ENCODE results near the gene UTP3.
"Not testable (repeated sequence)": the region's sequence is repeated elsewhere in the genome, so short reads cannot be mapped to it uniquely, and the experiment has no call there.

UTP3 gene

DNA sequence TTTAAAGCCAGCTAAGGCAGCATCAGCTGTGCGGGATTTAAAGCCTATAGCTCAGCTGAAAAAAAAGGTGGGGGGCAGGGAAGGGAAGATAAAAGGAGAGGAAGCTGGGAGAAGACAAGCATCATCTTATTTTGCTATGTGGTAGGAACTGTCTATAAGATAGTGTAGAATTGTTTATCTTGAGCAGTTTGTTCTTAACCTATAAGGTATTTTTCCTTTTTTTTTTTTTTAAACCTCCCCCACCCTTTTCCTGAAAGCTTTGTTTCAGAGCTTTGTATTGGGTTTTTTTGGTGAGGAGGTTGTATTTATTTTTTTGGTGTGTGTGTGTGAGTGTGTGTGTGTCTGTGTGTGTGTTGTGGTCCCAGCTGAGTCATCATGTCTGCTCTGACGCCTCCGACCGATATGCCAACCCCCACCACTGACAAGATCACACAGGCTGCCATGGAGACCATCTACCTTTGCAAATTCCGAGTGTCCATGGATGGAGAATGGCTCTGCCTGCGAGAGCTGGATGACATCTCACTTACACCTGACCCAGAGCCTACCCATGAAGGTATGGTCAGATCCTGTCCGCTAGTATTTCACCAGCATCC lies 34.0 kb downstream of the UTP3 start:
- TF ChIP-seq ZC3H10 (CRISPR knock-in tag; IDR thresholded peaks at IDR 0.05) (0 out of 2 replicates have a peak, but pooled peaks have one; percentile 22), GLIS3 (CRISPR knock-in tag; IDR thresholded peaks at IDR 0.05) (no peak)
- ATAC-seq = peak; percentile 68

DNA sequence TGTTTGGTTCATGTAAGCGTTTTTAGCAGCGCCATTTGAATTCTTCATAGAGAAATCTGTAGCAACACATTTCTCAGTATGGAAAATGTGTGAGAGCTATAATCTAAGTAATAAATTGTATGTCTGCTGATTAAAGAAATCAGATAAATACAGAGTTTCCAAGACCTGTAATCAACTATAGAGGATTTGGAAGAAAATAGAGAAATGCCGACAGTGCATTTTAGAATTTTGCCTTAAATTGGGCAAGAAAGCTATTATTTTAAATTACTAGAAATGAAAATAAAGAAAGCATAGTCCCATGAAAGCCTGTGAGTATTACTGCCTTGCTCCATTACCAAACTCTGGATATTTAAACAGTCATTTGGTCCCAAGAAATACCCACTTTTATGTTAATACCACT lies 36.1 kb downstream of the UTP3 start:
- no peak for ATAC-seq
- TF ChIP-seq, protein P1, sequence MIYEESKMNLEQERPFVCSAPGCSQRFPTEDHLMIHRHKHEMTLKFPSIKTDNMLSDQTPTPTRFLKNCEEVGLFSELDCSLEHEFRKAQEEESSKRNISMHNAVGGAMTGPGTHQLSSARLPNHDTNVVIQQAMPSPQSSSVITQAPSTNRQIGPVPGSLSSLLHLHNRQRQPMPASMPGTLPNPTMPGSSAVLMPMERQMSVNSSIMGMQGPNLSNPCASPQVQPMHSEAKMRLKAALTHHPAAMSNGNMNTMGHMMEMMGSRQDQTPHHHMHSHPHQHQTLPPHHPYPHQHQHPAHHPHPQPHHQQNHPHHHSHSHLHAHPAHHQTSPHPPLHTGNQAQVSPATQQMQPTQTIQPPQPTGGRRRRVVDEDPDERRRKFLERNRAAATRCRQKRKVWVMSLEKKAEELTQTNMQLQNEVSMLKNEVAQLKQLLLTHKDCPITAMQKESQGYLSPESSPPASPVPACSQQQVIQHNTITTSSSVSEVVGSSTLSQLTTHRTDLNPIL (CRISPR knock-in tag; IDR thresholded peaks at IDR 0.05; ENCODE audit: low read depth) = no peak
- no peak for TF ChIP-seq ZC3H10 (CRISPR knock-in tag; IDR thresholded peaks at IDR 0.05)

DNA sequence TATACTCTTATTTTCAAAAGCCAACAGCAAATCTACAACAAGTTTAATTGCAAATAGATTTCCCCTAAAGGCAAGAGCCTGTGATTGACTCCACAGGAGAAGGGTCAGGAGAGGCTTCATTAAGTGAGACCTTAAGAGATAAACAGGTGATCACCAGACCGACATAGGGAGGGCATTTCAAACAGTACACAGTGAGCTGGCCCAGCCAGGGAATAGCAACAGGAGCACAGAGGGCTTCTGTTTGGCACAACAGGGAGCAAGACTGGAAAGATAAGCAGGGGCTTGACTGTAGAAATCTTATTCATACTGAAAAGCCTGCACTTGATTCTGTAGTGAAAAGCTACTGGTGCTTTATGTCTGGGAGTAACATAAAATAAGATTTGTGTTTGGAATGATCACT lies 37.3 kb downstream of the UTP3 start:
- TF ChIP-seq, protein P2, sequence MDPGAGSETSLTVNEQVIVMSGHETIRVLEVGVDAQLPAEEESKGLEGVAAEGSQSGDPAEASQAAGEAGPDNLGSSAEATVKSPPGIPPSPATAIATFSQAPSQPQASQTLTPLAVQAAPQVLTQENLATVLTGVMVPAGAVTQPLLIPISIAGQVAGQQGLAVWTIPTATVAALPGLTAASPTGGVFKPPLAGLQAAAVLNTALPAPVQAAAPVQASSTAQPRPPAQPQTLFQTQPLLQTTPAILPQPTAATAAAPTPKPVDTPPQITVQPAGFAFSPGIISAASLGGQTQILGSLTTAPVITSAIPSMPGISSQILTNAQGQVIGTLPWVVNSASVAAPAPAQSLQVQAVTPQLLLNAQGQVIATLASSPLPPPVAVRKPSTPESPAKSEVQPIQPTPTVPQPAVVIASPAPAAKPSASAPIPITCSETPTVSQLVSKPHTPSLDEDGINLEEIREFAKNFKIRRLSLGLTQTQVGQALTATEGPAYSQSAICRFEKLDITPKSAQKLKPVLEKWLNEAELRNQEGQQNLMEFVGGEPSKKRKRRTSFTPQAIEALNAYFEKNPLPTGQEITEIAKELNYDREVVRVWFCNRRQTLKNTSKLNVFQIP (CRISPR knock-in tag; IDR thresholded peaks at IDR 0.05; ENCODE audit: borderline replicate concordance, low read depth) = no peak
- TF ChIP-seq TOX (CRISPR knock-in tag; IDR thresholded peaks at IDR 0.05; ENCODE audit: borderline replicate concordance) = no peak
- TF ChIP-seq SNAI2 (CRISPR knock-in tag; IDR thresholded peaks at IDR 0.05) = no peak
- no peak for TF ChIP-seq PPARA (CRISPR knock-in tag; IDR thresholded peaks at IDR 0.05; ENCODE audit: borderline replicate concordance)
- no peak for TF ChIP-seq CSDC2 (CRISPR knock-in tag; IDR thresholded peaks at IDR 0.05)
- no peak for TF ChIP-seq ZC3H10 (CRISPR knock-in tag; IDR thresholded peaks at IDR 0.05)
- no peak for TF ChIP-seq RARB (CRISPR knock-in tag; IDR thresholded peaks at IDR 0.05)
- no peak for TF ChIP-seq ESRRG (CRISPR knock-in tag; IDR thresholded peaks at IDR 0.05)
- TF ChIP-seq, protein P3, sequence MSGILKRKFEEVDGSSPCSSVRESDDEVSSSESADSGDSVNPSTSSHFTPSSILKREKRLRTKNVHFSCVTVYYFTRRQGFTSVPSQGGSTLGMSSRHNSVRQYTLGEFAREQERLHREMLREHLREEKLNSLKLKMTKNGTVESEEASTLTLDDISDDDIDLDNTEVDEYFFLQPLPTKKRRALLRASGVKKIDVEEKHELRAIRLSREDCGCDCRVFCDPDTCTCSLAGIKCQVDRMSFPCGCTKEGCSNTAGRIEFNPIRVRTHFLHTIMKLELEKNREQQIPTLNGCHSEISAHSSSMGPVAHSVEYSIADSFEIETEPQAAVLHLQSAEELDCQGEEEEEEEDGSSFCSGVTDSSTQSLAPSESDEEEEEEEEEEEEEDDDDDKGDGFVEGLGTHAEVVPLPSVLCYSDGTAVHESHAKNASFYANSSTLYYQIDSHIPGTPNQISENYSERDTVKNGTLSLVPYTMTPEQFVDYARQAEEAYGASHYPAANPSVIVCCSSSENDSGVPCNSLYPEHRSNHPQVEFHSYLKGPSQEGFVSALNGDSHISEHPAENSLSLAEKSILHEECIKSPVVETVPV (CRISPR knock-in tag; IDR thresholded peaks at IDR 0.05) = no peak
- TF ChIP-seq OSR1 (CRISPR knock-in tag; IDR thresholded peaks at IDR 0.05) = no peak
- TF ChIP-seq GLIS3 (CRISPR knock-in tag; IDR thresholded peaks at IDR 0.05) = no peak
- TF ChIP-seq, protein P4, sequence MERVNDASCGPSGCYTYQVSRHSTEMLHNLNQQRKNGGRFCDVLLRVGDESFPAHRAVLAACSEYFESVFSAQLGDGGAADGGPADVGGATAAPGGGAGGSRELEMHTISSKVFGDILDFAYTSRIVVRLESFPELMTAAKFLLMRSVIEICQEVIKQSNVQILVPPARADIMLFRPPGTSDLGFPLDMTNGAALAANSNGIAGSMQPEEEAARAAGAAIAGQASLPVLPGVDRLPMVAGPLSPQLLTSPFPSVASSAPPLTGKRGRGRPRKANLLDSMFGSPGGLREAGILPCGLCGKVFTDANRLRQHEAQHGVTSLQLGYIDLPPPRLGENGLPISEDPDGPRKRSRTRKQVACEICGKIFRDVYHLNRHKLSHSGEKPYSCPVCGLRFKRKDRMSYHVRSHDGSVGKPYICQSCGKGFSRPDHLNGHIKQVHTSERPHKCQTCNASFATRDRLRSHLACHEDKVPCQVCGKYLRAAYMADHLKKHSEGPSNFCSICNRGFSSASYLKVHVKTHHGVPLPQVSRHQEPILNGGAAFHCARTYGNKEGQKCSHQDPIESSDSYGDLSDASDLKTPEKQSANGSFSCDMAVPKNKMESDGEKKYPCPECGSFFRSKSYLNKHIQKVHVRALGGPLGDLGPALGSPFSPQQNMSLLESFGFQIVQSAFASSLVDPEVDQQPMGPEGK (CRISPR knock-in tag; IDR thresholded peaks at IDR 0.05; ENCODE audit: borderline replicate concordance) = no peak
- no peak for TF ChIP-seq ISL1 (CRISPR knock-in tag; IDR thresholded peaks at IDR 0.05)
- TF ChIP-seq, protein P1 (CRISPR knock-in tag; IDR thresholded peaks at IDR 0.05; ENCODE audit: low read depth) = no peak
- TF ChIP-seq BACH2 (CRISPR knock-in tag; IDR thresholded peaks at IDR 0.05; ENCODE audit: borderline replicate concordance) = no peak
- TF ChIP-seq ARNTL (CRISPR knock-in tag; IDR thresholded peaks at IDR 0.05; ENCODE audit: borderline replicate concordance, low read depth) = no peak
- no peak for TF ChIP-seq TCF4 (CRISPR knock-in tag; IDR thresholded peaks at IDR 0.05; ENCODE audit: borderline replicate concordance)
- TF ChIP-seq, protein P5, sequence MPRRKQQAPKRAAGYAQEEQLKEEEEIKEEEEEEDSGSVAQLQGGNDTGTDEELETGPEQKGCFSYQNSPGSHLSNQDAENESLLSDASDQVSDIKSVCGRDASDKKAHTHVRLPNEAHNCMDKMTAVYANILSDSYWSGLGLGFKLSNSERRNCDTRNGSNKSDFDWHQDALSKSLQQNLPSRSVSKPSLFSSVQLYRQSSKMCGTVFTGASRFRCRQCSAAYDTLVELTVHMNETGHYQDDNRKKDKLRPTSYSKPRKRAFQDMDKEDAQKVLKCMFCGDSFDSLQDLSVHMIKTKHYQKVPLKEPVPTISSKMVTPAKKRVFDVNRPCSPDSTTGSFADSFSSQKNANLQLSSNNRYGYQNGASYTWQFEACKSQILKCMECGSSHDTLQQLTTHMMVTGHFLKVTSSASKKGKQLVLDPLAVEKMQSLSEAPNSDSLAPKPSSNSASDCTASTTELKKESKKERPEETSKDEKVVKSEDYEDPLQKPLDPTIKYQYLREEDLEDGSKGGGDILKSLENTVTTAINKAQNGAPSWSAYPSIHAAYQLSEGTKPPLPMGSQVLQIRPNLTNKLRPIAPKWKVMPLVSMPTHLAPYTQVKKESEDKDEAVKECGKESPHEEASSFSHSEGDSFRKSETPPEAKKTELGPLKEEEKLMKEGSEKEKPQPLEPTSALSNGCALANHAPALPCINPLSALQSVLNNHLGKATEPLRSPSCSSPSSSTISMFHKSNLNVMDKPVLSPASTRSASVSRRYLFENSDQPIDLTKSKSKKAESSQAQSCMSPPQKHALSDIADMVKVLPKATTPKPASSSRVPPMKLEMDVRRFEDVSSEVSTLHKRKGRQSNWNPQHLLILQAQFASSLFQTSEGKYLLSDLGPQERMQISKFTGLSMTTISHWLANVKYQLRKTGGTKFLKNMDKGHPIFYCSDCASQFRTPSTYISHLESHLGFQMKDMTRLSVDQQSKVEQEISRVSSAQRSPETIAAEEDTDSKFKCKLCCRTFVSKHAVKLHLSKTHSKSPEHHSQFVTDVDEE (CRISPR knock-in tag; IDR thresholded peaks at IDR 0.05) = no peak
- ATAC-seq = no peak

DNA sequence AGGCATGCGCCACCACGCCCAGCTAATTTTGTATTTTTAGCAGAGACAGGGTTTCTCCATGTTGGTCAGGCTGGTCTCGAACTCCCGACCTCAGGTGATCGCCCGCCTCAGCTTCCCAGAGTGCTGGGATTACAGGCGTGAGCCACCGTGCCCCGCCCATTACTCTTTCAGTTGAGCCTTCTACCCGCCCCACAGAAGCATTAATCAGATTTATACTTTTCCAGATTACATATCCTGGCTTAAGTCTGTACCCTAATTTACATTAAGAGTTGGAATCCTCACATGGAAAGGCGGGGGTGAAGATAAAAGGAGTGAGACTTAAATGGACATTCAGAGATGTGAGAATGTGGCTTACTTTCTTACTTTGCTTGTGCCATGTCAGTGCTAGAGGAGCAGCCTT lies 38.2 kb downstream of the UTP3 start:
- not testable (repeated sequence) for ATAC-seq
